Measurements from ENCODE around the gene SNRPF. TPM values are rescaled to one million over a fixed set of nuclear protein-coding genes. Genes with fewer than 3 reads are reported as not detected.

Gene SNRPF
- total RNA-seq, 1 donor from 2014 or later = 29.1 TPM

DNA sequence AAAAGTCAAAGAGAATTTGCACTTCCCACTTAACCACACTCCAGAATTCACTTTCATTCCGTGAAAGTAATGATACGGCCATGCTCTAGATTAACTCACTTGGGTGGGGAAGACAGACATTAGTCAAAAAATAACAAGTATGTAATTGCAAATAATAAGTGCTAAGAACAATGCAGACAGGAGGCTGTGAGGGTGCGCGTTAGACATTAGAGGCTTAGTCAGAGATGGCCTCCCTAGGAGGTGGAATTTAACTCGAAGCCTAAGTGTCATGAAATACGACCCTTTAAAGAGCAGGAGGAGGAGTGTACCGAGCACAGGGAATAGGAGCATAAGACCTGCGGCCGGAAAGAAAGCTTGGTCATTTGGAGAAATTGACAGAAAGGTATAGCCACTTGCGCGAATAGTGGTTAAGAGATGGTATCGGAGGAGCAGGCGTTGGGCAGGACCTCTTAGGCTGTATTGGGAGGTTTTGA, 628 bp downstream of the SNRPF start:
- DNase-seq (ENCODE audit: low spot score) = no peak

DNA sequence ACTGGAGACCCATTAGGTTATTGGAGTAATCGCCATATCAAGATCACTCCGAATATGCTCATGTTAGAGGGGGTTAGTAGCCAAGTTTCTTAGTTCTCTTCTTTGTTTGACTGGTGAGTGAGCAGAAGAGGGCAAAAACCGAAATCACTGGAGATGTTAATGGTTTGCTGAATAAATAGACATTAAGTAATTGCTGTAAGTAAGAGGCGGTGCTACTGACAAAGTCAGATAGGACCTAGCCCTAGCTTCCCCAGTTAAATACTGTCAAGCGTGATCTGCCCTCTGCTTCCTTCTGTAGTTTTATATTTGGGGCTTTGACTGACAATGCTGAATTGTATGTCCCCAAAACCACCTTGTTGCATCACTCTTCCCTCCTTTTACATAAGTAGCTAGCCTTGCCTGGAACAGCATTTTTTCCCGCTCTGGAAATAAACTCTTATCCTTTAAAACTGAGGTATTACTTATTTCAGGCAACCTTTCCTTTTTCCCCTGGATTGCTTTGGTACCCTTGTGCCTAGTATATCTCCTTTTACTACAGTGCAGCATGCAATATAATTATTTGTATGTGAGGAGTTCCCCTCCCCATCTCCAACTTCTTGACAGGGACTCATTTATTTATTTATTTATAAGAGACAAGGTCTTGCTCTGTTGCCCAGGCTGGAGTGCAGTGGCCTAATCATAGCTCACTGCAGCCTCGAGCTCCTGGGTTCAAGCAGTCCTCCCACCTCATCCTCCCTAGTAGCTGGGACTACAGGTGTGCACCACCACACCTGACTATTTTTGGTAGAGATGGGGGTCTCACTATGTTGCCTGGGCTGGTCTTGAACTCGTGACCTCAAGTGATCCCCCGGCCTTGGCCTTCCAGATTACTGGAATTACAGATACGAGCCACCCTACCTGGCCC, 1.4 kb downstream of the SNRPF start:
- DNase-seq (ENCODE audit: low spot score) = no peak

DNA sequence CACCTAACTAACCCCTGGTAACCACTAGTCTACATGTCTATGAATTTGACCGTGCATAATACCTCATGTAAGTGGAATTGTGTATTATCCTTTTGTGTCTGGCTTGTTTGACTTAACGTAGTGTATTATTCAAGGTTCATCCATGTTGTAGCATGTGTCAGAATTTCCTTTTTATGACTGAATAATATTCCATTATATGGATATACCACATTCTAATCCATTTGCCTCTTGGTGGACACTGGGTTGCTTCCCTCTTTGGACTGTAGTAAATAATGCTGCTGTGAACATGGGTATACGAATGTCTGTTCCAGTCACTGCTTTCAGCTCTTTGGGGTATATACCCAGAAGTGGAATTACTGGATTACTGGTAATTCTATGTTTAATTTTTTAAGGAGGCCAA, 3.3 kb downstream of the SNRPF start:
- no peak for DNase-seq (ENCODE audit: low spot score)

DNA sequence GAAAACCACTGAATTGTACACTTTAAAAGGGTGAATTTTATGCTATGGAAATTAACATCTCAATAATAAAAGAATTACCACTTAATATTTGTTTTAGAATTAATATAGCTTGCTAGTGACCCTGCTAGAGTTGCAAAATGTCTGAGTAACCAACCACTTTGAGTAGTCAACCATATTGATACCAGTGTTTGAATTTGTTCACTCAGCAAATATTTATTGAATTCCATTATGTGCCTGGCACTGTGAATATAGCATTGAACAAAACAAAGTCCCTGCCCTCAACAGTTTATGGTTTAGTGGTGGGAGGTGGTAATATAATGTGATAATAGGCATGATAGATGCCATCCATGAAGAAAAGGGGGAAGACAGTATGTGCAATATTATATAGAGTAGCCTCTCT, 4.6 kb downstream of the SNRPF start:
- no peak for DNase-seq (ENCODE audit: low spot score)

DNA sequence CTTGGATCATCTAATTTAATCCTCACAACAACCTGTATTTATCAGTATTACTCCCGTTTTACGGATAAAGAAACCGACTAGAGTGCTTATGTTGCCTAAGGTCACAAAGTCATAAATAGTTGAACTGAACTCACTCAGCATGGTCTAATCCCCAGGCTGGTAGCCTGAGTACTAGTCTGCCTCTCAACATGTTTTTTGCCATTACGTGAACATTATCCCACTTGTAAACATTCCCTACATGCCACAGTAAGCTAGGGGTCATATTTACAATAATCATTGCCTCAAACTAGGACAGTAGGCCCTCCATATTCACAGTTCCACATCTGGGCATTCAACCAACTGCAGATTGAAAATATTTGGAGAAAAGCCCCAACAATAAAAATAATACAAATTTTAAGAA, 12.1 kb downstream of the SNRPF start:
- DNase-seq (ENCODE audit: low spot score) = no peak

DNA sequence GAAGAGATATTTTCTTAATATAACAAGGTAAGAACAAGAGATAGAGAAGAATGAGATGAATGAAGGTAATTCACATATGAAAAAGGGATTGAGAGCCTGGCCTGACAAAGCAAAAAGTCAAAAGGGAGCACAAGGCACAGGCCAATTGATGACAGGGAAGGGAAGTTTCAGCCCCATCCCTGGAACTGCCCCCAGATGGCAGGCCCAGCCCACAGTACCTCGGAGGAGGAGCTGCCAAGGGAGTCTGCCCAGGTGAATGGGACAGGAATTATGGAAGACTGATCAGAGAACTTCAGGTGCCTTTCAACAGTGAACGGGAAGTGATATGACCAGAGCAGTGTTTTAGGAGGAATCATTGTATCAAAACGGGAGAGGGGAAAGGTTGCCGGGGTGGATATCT, 15.7 kb downstream of the SNRPF start:
- no peak for DNase-seq (ENCODE audit: low spot score)

DNA sequence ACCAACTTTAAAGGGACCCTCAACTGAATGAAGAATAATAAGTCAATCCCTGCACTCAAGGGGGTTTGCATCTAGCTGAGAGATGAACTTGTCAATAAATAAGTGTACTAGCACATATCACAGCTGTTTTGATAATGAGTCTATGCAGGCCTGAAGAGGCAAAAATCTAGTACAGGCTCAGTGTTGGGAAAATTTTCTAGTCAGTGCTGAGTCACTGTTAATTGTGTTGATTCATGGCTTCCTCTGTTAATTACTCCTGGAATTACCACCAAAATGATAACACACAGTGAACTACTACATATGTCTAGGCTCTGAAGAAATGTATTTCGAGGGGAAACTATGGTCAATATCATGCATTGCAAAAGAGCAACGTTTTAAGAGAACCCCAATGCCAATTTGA, 18.9 kb downstream of the SNRPF start:
- no peak for DNase-seq (ENCODE audit: low spot score)

DNA sequence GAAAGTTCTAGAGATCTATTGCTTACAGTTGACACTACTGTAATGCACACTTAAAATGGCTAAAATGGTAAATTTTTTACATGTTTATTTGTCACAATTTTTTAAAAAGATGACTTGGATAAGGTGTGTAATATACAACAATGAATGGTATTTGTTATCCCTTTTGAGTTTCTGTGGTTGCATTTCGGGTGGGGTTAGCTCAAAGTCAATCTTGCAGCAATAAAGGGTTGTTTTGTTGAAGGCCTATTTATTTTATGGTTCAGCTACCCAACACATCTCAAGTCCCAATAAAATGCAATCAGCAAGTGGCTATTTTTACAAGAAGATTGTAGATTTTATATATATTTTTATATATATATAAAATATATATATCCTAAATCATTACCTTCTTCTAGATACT, 22.1 kb downstream of the SNRPF start:
- no peak for DNase-seq (ENCODE audit: low spot score)

DNA sequence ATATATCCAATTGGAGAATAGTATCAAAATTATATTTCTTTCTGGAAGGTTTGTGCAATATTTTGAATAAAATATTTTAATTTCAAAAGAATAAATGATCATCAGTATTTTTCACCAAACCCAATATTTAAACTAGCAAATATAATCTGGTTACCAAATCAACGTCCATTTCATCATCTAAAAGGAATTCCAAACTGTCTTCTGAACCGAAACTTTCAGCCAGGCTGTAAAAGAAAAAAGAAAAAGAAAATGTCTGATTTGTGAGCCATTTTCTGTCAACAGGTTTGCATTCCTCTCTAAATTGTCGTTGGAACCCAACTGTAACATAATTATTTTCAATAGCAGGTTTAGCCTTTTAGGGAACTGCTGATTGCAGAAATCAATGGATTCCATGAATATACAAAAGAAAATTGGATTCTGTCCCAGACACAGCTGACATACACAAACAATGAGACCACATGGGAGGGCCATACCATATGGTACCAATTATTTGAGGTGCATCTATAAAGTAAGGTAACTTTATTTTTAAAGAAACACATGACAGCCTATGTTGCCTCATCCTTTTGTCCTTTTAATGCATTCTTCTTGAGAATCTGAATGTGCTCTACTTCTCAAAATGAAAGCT, 22.7 kb downstream of the SNRPF start:
- no peak for DNase-seq (ENCODE audit: low spot score)

DNA sequence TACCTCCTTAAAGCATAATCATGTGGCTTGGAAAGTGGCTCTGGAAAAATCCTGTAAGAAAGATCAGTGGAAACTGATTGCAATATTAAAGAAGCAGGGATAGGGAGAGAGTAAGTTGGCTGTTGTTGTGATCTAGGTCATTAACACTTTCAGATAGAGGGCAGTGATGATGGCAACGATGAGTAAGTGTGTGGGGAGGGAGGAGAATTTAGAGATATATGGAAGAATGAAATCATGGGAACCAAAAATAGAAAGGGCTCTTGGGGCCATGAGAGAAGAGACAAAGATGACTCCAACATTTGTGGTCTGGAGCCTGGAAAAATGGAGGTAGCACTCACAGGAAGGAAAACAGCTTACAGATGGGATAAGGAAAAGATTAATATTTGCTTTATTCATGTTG, 23.3 kb downstream of the SNRPF start:
- no peak for DNase-seq (ENCODE audit: low spot score)

DNA sequence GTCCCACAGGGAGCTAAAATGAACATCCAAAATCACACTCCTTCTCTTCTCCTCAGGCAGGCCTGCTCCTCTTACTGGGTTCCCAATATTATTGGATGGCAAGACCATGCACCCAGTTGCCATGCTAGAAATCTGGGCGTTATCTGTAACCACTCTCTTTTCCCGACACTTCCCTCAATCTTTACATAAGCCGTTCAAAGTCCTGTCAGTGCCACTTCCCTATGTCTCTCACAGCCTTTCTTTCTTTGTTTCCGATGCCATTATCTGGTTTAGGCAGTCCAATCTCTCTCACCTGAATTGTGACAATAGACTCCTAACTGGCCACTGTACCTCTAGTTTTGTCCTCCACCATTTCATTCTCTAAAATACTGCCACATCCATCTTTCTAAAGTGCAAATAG, 24.1 kb downstream of the SNRPF start:
- DNase-seq (ENCODE audit: low spot score) = no peak

DNA sequence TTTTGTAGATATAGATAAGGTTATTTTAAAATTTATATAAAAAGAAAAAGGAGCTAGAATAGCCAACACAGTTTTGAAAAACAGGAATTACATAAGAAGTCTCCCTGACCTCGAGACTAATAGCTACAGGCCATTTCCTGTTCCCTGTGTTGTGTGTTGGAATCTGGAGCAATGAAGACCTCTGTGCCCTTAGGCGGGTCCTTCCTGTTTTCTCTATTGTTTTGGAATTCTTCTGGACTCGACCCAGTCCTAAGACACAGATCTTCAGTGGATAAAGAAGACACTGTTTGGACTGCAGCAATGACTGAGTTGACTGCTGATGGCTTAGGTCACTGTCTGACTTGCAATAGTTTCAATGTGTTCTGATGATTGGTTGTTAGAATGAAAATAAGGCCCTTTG, 26.2 kb downstream of the SNRPF start:
- DNase-seq (ENCODE audit: low spot score) = no peak

DNA sequence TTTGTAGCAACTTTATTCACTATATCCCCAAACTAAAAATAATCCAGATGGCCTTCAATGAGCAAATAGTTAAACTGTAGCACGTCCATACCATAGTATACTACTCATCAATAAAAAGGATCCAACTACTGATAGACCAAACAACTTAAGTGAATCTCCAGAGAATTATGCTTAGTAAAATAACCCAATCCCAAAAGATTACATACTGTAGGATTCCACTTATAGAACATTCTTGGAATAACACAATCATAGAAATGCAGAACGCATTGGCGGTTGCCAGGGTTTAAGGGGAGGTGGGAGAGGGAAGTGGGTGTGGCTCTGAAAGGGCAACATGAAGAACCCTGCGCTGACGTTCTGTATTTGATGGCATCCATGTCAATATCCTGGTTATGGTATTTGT, 28.6 kb downstream of the SNRPF start:
- no peak for DNase-seq (ENCODE audit: low spot score)

DNA sequence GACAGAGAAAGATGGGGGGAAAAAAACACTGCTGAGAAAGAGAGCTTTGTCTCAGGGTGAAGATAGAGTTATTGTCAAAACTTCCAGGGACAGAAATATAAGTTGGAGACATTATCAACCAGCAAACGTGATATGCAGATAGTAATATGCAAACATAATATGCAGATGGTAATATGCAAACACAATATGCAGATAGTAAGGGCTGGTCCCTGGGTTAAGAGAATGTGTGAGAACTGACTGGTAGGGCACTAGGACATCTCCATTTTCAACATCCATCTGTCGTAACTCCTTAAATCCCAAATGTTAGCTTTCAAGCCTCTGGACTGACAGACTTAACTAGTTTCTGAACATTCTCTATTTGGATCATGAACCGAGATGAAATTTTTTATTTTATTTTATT, 32.2 kb downstream of the SNRPF start:
- DNase-seq (ENCODE audit: low spot score) = no peak

DNA sequence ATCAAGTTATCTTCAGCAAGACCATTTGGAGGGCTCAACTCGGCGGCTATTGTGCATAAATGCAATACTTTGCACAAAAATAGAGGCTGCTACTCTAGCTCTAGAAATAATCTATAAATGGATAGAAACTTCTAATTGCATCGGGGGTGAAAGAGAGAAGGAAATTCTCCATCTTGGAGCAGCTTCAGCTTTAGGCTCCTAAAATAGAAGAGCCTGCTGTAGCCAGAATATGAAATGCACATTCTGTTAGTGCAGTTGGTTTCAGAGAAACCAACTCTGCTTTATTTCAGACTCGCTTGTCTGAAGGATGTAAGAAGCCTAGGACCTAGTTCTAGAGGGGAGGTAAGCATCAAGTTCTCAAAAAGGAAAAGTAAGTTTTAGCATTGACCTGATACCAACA, 38.1 kb downstream of the SNRPF start:
- DNase-seq (ENCODE audit: low spot score) = no peak

DNA sequence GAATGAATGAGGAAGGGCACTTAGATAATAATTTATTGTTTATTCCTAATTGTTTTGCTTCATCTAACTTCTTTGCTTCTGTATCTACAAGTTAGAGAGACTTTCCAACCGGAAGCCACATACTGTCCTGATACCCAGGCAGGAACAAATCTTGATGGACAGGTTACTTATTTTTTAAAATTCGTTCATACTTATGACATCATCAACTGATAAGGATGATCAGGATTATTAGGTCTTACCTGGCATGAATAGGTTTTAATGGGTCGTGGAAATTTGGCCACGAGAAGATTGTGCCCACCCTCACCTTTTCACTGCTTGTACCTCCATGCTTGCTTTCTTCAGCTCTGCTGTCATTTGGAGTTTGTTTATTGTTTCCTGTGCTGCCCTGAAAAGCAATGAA, 39.3 kb downstream of the SNRPF start:
- no peak for DNase-seq (ENCODE audit: low spot score)

DNA sequence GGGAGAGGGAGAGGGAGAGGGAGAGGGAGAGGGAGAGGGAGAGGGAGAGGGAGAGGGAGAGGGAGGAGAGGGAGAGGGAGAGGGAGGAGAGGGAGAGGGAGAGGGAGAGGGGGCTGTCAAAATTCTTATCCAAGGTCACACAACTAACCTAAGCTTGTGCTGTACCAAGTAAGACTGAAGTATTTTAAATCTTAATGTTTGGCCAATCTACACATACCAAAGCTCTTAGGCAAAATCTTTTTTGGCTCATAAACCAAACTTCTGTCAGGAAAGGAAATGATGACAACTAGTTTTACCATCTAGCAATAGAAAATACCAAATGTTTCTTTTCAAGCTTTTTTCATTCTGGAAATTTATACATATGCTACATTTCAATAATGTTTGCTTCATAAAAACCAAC, 49.8 kb downstream of the SNRPF start:
- no peak for DNase-seq (ENCODE audit: low spot score)

DNA sequence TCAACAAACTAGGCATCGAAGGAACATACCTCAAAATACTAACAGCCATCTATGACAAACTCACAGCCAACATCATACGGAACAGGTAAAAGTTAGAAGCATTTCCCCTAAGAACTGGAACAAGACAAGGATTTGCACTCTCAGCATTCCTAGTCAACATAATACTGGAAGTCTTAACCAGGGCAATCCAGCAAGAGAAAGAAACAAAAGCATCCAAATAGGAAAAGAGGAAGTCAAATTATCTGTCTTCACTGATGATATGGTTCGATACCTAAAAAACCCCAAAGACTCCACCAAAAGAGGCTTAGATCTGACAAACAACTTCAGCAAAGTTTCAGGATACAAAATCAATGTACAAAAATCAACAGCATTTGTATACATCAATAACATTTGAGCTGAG, 51.1 kb downstream of the SNRPF start:
- no peak for DNase-seq (ENCODE audit: low spot score)

Other genes with a start within 250 kb of the SNRPF start
- gene NTN4, start 68.2 kb upstream of the SNRPF start, total RNA-seq = 97.7 TPM
- gene CCDC38, start 83.7 kb downstream of the SNRPF start, total RNA-seq = not detected
- gene AMDHD1, start 84.4 kb downstream of the SNRPF start, total RNA-seq = 0.39 TPM
- 1.8 TPM for gene HAL, start 137.4 kb downstream of the SNRPF start, total RNA-seq
- gene LTA4H, start 176.6 kb downstream of the SNRPF start, total RNA-seq = 64.0 TPM

All from ureter (tissue), 1 donor.